ENCODE results near the gene SLC47A2. TPM values are rescaled to one million over a fixed set of nuclear protein-coding genes. Genes with fewer than 3 reads are reported as not detected.

Gene SLC47A2
- total and polyA plus RNA-seq, 2 experiments from 2014 or later: not detected

GRCh38 chr17:19731626-19732025, 15.2 kb upstream of the SLC47A2 start:
- no peaks in the 10 kb centered on the region for H4K20me1 ChIP-seq (ENCODE audit: insufficient read depth)
- no peaks in the 10 kb centered on the region for H3K9me3 ChIP-seq (ENCODE audit: low read depth)
- H3K4me1 ChIP-seq (ENCODE audit: insufficient read depth): peaks cover 11% of the 10 kb centered on the region
- no peak overlapping the region for H3K4me3 ChIP-seq
- H2AFZ ChIP-seq: no peak overlapping the region
- WGBS, 2 experiments (ENCODE audit: low coverage in 1 of 2, low lambda C conversion rate in 2 of 2, missing lambda C conversion rate in 2 of 2): 87 to 91% methylated on average over 11 of the region's 11 CpGs
- H3K27me3 ChIP-seq (replicated peaks; ENCODE audit: insufficient read depth): peaks cover 4% of the 10 kb centered on the region
- H3K27ac ChIP-seq: no peak overlapping the region
- no peaks in the 10 kb centered on the region for H3K36me3 ChIP-seq (ENCODE audit: low read depth)
- H3F3A ChIP-seq (ENCODE audit: insufficient read depth): peaks cover 6% of the 10 kb centered on the region; the same call in 1 of the 2 replicates
- H3K4me2 ChIP-seq (ENCODE audit: unreplicated experiment): no peak overlapping the region
- H3K9me2 ChIP-seq (ENCODE audit: insufficient read depth): no peaks in the 10 kb centered on the region
- TF ChIP-seq EZH2 (IDR thresholded peaks at IDR 0.05; ENCODE audit: insufficient read depth, poor library complexity, severe bottlenecking) (no peak), EZH2phosphoT487 (IDR thresholded peaks at IDR 0.05; ENCODE audit: insufficient read depth, low read depth) (no peak)
- H3K79me2 ChIP-seq (ENCODE audit: insufficient read depth): no peaks in the 10 kb centered on the region
- H3K9ac ChIP-seq: no peak overlapping the region
- no peak for DNase-seq
- in situ Hi-C loops (cut with MboI): no loop called here

- 13 to 21% methylated on average over 4 of the region's 4 CpGs for WGBS, 2 experiments (ENCODE audit: low coverage in 1 of 2, low lambda C conversion rate in 2 of 2, missing lambda C conversion rate in 2 of 2)
- H2AFZ ChIP-seq: no peak overlapping the region
- in situ Hi-C loops (cut with MboI): no loop called here
Observed at GRCh38 chr17:19730843-19731242, 14.5 kb upstream of the SLC47A2 start.

DNA sequence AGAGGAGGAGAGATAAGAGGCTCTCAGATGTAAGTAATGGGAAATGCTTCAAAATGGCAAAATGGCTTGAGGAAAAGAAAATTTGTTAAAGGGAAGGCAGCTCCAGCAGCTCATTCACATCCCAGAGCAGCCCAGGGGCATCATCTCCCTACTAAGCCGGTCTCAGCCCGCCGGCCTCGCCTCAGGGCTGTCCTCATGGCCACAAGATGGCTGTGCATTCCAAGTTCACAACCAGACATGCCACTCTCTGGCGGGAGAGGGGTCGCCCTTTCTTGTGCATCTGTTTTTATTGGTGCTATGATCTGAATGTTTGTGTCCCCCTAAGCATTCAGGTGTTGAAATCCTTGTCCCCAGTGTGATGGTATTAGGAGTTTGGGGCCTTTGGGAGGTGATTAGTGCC, 13.5 kb upstream of the SLC47A2 start:
- H4K20me1 ChIP-seq (ENCODE audit: insufficient read depth): no peaks in the 10 kb centered on the region
- H3K4me2 ChIP-seq (ENCODE audit: unreplicated experiment): no peak overlapping the region
- H3K9me3 ChIP-seq (ENCODE audit: low read depth): no peaks in the 10 kb centered on the region
- in situ Hi-C loops (cut with MboI): no loop called here
- no peaks in the 10 kb centered on the region for H3K79me2 ChIP-seq (ENCODE audit: insufficient read depth)
- TF ChIP-seq EZH2 (IDR thresholded peaks at IDR 0.05; ENCODE audit: insufficient read depth, poor library complexity, severe bottlenecking) (no peak), EZH2phosphoT487 (IDR thresholded peaks at IDR 0.05; ENCODE audit: insufficient read depth, low read depth) (no peak)
- no peak overlapping the region for H3K4me3 ChIP-seq
- H3K36me3 ChIP-seq (ENCODE audit: low read depth): no peaks in the 10 kb centered on the region
- no peak overlapping the region for H3K27ac ChIP-seq
- peaks cover 16% of the 10 kb centered on the region; the same call in 1 of the 2 replicates for H3F3A ChIP-seq (ENCODE audit: insufficient read depth)
- WGBS, 2 experiments (ENCODE audit: low coverage in 1 of 2, low lambda C conversion rate in 2 of 2, missing lambda C conversion rate in 2 of 2): 89 to 94% methylated on average over 6 of the region's 6 CpGs
- no peak for DNase-seq
- H3K27me3 ChIP-seq (replicated peaks; ENCODE audit: insufficient read depth): peaks cover 4% of the 10 kb centered on the region
- peaks cover 14% of the 10 kb centered on the region for H3K4me1 ChIP-seq (ENCODE audit: insufficient read depth)
- H3K9me2 ChIP-seq (ENCODE audit: insufficient read depth): no peaks in the 10 kb centered on the region
- H2AFZ ChIP-seq: no peak overlapping the region
- no peak overlapping the region for H3K9ac ChIP-seq

More at GRCh38 chr17:19730843-19731242, 14.5 kb upstream of the SLC47A2 start:
- Histone ChIP-seq H3F3A (ENCODE audit: insufficient read depth) (peaks cover 13% of the 10 kb centered on the region; the same call in 1 of the 2 replicates), H3K9me3 (ENCODE audit: low read depth) (no peaks in the 10 kb centered on the region), H3K9me2 (ENCODE audit: insufficient read depth) (no peaks in the 10 kb centered on the region), H3K27ac (no peak overlapping the region), H3K4me1 (ENCODE audit: insufficient read depth) (peaks cover 14% of the 10 kb centered on the region), H3K36me3 (ENCODE audit: low read depth) (no peaks in the 10 kb centered on the region), H3K79me2 (ENCODE audit: insufficient read depth) (no peaks in the 10 kb centered on the region), H3K27me3 (replicated peaks; ENCODE audit: insufficient read depth) (peaks cover 4% of the 10 kb centered on the region), H3K4me2 (ENCODE audit: unreplicated experiment) (no peak overlapping the region), H3K4me3 (no peak overlapping the region), H4K20me1 (ENCODE audit: insufficient read depth) (no peaks in the 10 kb centered on the region), H3K9ac (no peak overlapping the region)
- no peak for DNase-seq
- TF ChIP-seq EZH2phosphoT487 (IDR thresholded peaks at IDR 0.05; ENCODE audit: insufficient read depth, low read depth) (no peak), EZH2 (IDR thresholded peaks at IDR 0.05; ENCODE audit: insufficient read depth, poor library complexity, severe bottlenecking) (no peak)

DNA sequence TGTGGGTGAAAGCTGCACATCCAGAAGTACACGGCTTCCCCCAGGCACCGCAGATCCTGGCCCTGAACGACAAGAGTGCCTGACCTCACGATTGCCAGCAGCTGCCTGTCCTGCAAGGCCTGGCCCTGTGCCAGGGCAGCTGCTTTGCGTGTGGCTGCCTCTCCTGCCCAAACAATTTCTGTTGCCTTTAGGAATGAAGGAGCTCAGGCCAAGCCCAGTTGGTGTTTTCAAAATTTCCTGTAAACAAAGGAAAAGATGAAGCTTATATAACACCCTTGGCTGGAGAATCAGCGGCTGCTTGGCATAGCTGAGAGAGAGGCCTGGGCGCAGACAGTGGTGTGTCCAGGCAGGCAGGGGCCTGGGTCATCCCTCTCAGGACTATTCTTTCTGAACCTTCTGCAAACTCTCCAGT, 11.7 kb upstream of the SLC47A2 start:
- H3K9ac ChIP-seq: peak overlapping the region; percentile 55
- no peak overlapping the region for H3K4me3 ChIP-seq
- H3K36me3 ChIP-seq (ENCODE audit: low read depth): no peaks in the 10 kb centered on the region
- peaks cover 17% of the 10 kb centered on the region for H3K4me1 ChIP-seq (ENCODE audit: insufficient read depth)
- DNase-seq: peak; percentile 83
- no peak overlapping the region for H3K4me2 ChIP-seq (ENCODE audit: unreplicated experiment)
- peaks cover 16% of the 10 kb centered on the region; the same call in 1 of the 2 replicates for H3F3A ChIP-seq (ENCODE audit: insufficient read depth)
- 8 to 19% methylated on average over 7 of the region's 7 CpGs for WGBS, 2 experiments (ENCODE audit: low coverage in 1 of 2, low lambda C conversion rate in 2 of 2, missing lambda C conversion rate in 2 of 2)
- H3K79me2 ChIP-seq (ENCODE audit: insufficient read depth): no peaks in the 10 kb centered on the region
- H3K9me3 ChIP-seq (ENCODE audit: low read depth): no peaks in the 10 kb centered on the region
- H3K9me2 ChIP-seq (ENCODE audit: insufficient read depth): no peaks in the 10 kb centered on the region
- H2AFZ ChIP-seq: 0 out of 2 replicates have a peak overlapping the region, but pooled peaks have one; percentile 4
- in situ Hi-C loops (cut with MboI): no loop called here
- H3K27me3 ChIP-seq (replicated peaks; ENCODE audit: insufficient read depth): no peaks in the 10 kb centered on the region; the same call in 1 of the 2 replicates
- no peak for TF ChIP-seq EZH2 (IDR thresholded peaks at IDR 0.05; ENCODE audit: insufficient read depth, poor library complexity, severe bottlenecking)
- TF ChIP-seq EZH2phosphoT487 (IDR thresholded peaks at IDR 0.05; ENCODE audit: insufficient read depth, low read depth): no peak
- H4K20me1 ChIP-seq (ENCODE audit: insufficient read depth): no peaks in the 10 kb centered on the region
- peak overlapping the region; percentile 77 for H3K27ac ChIP-seq
